Stimulated activated CD8-positive, alpha-beta memory T cell treated with anti-CD3 and anti-CD28 coated beads, Interleukin-15, amount 100 ng/mL, for 24 hours (primary cell): ENCODE measurements around the gene PTPRO.
"Not testable (repeated sequence)": the region's sequence is repeated elsewhere in the genome, so short reads cannot be mapped to it uniquely, and the experiment has no call there.

Source experiments
- DNase-seq: peaks from one replicate; pipeline ENCODE4 v3.0.0-alpha.2; 2020; ENCODE audit warnings: low read depth

The PTPRO gene

GRCh38 chr12:15602051-15602672, 279.9 kb downstream of the PTPRO start:
- no peak for DNase-seq

GRCh38 chr12:15603474-15604085, 281.3 kb downstream of the PTPRO start:
- no peak for DNase-seq

GRCh38 chr12:15605881-15606590, 283.7 kb downstream of the PTPRO start:
- no peak for DNase-seq

GRCh38 chr12:15608406-15608805, 286.1 kb downstream of the PTPRO start:
- DNase-seq: no peak

GRCh38 chr12:15608941-15609340, 286.6 kb downstream of the PTPRO start:
- DNase-seq: no peak

GRCh38 chr12:15613981-15614380, 291.7 kb downstream of the PTPRO start:
- no peak for DNase-seq

GRCh38 chr12:15616495-15616894, 294.2 kb downstream of the PTPRO start:
- not testable (repeated sequence) for DNase-seq

- no peak for DNase-seq
Measured at GRCh38 chr12:15620741-15621539, 298.6 kb downstream of the PTPRO start.

- no peak for DNase-seq
Measured at GRCh38 chr12:15625075-15625474, 302.8 kb downstream of the PTPRO start.

- DNase-seq: no peak
Measured at GRCh38 chr12:15627995-15628945, 306.0 kb downstream of the PTPRO start.

- no peak for DNase-seq
Measured at GRCh38 chr12:15629108-15629507, 306.8 kb downstream of the PTPRO start.

GRCh38 chr12:15629761-15630160, 307.5 kb downstream of the PTPRO start:
- no peak for DNase-seq

- DNase-seq: no peak
Measured at GRCh38 chr12:15631007-15631715, 308.9 kb downstream of the PTPRO start.

- no peak for DNase-seq
Measured at GRCh38 chr12:15632708-15633107, 310.4 kb downstream of the PTPRO start.

- DNase-seq: no peak
Measured at GRCh38 chr12:15633201-15633600, 310.9 kb downstream of the PTPRO start.

GRCh38 chr12:15634010-15634683, 311.8 kb downstream of the PTPRO start:
- no peak for DNase-seq

- no peak for DNase-seq
Measured at GRCh38 chr12:15636060-15636890, 314.0 kb downstream of the PTPRO start.

GRCh38 chr12:15638231-15638630, 315.9 kb downstream of the PTPRO start:
- no peak for DNase-seq

- DNase-seq: no peak
Measured at GRCh38 chr12:15644700-15645099, 322.4 kb downstream of the PTPRO start.
